Smooth muscle cell of the umbilical artery (primary cell): Measurements from ENCODE around the gene MORN2. TPM values are rescaled to one million over a fixed set of nuclear protein-coding genes. Genes with fewer than 3 reads are reported as not detected.

Source experiments
- total RNA-seq: library from RNA; depleted of rRNA; stranded (reverse); fragments of >200 nt; gene quantifications from 2 replicates; pipeline ENCODE4 v1.2.3, GENCODE V29; 2014

Gene MORN2
- 5.9 and 21.7 TPM in 2 replicates for total RNA-seq

DNA sequence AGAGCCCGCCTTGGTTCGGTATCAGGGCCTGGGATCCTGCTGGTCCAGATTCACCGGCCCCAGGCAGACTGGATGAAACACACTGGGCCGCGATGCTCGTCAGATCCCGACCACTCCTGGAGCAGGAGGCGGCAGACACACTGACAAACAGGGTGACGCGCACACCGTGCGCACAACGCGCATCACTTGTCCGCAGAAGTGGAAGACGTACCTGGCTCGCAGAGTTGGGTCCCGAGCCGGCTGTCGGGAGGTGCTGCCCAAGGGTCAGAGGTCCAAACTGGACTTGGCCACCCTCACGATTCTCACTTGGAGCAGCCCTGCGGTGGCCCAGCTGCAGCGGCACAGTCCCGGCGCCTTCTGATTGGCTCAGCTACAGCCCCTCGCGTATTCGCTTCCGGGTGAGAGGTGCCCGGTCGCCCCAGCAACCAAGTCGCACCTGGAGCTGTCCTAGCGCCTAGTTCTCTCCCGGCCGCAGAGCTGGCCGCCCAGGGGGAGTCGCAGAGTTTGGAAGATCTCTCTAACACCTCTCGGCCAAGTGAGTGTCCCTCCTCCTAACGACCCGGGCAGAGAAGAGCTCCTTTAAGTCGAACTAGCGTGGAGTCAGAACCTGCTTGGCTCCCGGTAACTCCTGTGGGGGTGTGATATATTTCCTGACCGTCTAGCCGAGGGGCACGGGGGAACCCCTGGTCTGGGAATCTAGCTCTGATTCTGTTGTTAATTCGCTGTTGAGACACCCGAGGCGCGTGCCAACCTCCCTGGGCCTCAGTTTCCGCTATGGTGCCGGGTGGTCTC, at the start of gene MORN2, which contains the start of gene DHX57:
Gene MORN2, plus strand, starts transcription at position 401 of the 792 bp plus-strand sequence.
Gene DHX57, minus strand, starts transcription at position 359 of the 792 bp plus-strand sequence. CDS start 7,529 bp downstream, outside the sequence.

DNA sequence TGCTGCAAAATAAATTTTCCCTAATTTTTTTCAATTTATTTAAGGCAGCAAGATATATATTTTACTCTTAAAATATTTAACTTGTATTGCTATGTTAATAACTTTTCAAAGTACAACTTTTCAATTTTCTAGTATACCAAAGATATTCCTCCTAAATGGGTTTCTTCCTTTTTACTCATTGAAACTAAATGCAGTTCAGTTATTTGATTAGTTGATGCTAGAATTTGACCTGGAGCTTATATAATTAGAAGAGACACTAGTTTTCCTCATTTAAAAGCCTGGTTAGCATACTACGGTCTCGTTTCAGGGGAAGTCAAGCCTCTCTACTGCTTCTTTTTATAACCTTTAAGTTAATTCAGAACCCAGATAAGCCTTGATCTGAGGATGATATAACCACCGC, 13.8 kb downstream of the MORN2 start, which contains the start of gene ARHGEF33:
Gene ARHGEF33, plus strand, starts transcription at position 301 of the 400 bp plus-strand sequence. CDS start 29,573 bp downstream, outside the sequence.

Other genes with a start within 250 kb of the MORN2 start
- gene GALM, start 209.9 kb upstream of the MORN2 start, total RNA-seq = 10.9 and 18.7 TPM in 2 replicates
- 98.0 and 149 TPM in 2 replicates for gene SRSF7, start 124.6 kb upstream of the MORN2 start, total RNA-seq
- 9.0 and 11.3 TPM in 2 replicates for gene GEMIN6, start 97.8 kb upstream of the MORN2 start, total RNA-seq
- gene DHX57, start within 50 bp of the MORN2 start, total RNA-seq = 26.4 and 35.9 TPM in 2 replicates
- gene ARHGEF33, start 13.9 kb downstream of the MORN2 start, total RNA-seq = 0.14 and 1.2 TPM in 2 replicates
- gene SOS1, start 245.1 kb downstream of the MORN2 start, total RNA-seq = 19.6 and 51.3 TPM in 2 replicates